ENCODE results near the gene CRYBG3. TPM values are rescaled to one million over a fixed set of nuclear protein-coding genes. Genes with fewer than 3 reads are reported as not detected.

CRYBG3 gene
- total RNA-seq, 4 donors from 2014 or later = 18.7 to 23.5 (median 21.1) TPM

DNA sequence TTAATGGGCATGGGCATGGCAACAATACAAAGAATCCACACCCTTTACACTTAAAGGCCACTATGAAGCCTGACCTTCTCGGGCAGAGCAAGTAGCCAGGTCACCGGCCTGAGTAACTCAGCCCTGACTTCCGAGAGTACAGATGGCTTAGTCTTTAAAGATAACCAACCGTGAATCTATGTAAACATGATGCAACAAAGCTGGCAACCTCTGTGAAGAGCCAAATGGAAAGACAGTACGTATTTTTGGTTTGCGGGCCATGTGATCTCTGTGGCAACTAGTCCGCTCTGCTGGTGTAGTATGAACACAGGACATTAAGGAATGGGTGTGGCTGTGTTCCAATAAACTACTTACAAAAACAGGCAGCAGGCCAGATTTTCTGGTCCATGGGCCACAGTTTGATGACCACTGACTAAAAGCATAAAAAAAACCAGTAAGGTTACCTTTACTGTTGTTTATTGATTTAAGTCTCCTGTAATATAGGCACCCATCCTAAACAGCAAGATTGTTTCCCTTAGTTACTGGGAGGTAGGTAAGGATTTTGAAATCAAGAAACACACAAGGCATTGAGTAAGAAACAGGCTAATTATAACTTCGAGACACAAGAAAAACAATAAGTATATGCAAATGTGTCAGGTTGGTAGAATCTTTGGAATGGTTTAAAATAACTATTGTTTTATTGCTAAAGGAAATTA is 136.0 kb downstream of the CRYBG3 start:
- Histone ChIP-seq H3K4me1 (peaks cover 3 to 10% (median 7%) of the 10 kb centered on the region in 4 donors), H3K36me3 (peaks cover 0 to 75% (median 31%) of the 10 kb centered on the region in 4 donors), H3K27ac (replicated peaks in 1 of 4) (no peak overlapping the region), H3K27me3 (no peaks in the 10 kb centered on the region), H3K4me3 (no peak overlapping the region), H3K9me3 (no peaks in the 10 kb centered on the region)
- intact Hi-C loops (cut with DNase I) = no loop called here
- WGBS = 86% methylated on average over 8 of the region's 8 CpGs
- TF ChIP-seq, protein P1, sequence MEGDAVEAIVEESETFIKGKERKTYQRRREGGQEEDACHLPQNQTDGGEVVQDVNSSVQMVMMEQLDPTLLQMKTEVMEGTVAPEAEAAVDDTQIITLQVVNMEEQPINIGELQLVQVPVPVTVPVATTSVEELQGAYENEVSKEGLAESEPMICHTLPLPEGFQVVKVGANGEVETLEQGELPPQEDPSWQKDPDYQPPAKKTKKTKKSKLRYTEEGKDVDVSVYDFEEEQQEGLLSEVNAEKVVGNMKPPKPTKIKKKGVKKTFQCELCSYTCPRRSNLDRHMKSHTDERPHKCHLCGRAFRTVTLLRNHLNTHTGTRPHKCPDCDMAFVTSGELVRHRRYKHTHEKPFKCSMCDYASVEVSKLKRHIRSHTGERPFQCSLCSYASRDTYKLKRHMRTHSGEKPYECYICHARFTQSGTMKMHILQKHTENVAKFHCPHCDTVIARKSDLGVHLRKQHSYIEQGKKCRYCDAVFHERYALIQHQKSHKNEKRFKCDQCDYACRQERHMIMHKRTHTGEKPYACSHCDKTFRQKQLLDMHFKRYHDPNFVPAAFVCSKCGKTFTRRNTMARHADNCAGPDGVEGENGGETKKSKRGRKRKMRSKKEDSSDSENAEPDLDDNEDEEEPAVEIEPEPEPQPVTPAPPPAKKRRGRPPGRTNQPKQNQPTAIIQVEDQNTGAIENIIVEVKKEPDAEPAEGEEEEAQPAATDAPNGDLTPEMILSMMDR (IDR thresholded peaks at IDR 0.05) = no peak
- no peak for TF ChIP-seq EP300 (IDR thresholded peaks at IDR 0.05)
- no peak for TF ChIP-seq POLR2A (IDR thresholded peaks at IDR 0.05; ENCODE audit: low read depth)
- no peak for TF ChIP-seq POLR2AphosphoS5 (IDR thresholded peaks at IDR 0.05)
- DNase-seq (ENCODE audit: extremely low spot score) = no peak

DNA sequence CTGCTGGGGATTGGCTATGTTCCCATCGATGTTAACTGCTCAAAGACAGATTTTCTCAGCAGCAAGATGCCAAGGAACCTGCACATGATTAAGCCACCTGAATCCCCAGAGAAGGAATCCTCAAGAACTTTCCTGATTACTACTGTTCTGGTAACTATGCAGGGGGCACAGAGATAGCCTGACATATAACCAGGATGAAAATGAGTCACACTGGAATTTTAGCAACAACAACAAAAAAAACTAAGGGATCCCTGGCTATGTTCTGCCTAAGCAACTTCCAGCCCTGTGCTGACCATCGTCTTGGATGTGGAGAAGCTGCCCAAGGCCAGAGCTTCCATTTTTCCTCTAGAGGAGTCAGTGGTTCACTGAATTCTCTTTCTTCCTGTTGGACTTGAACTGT is 136.6 kb downstream of the CRYBG3 start:
- intact Hi-C loops (cut with DNase I) = no loop called here
- Histone ChIP-seq H3K9me3 (no peaks in the 10 kb centered on the region), H3K27me3 (no peaks in the 10 kb centered on the region), H3K4me3 (no peak overlapping the region), H3K36me3 (peaks cover 0 to 69% (median 26%) of the 10 kb centered on the region in 4 donors), H3K27ac (replicated peaks in 1 of 4) (no peak overlapping the region), H3K4me1 (peaks cover 3 to 10% (median 9%) of the 10 kb centered on the region in 4 donors)
- WGBS = 84% methylated on average over 2 of the region's 2 CpGs
- TF ChIP-seq EP300 (IDR thresholded peaks at IDR 0.05) (no peak), POLR2AphosphoS5 (IDR thresholded peaks at IDR 0.05) (no peak), POLR2A (IDR thresholded peaks at IDR 0.05; ENCODE audit: low read depth) (no peak)
- TF ChIP-seq, protein P1 (IDR thresholded peaks at IDR 0.05) = no peak
- DNase-seq (ENCODE audit: extremely low spot score) = no peak

DNA sequence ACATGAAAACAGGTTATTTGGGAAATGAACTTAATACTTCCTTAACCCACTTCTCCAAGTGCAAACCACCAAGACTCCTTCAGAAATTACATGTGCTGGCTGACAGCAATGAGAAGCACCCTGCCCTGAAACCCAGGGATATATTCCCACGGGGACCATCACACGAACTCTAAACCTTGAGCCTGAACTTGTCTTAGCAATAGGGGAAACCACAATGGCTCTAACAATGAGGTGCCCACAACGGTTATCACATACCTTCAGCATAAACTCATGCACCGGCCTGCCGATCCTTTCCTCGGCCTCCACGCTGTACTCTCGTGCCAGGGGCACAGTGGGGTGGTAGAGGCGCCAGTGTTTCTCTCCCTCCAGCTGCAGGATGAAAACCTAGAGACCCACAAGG is 137.0 kb downstream of the CRYBG3 start:
- H3K27ac ChIP-seq (replicated peaks in 1 of 4) = no peak overlapping the region
- DNase-seq (ENCODE audit: extremely low spot score) = no peak
- no peaks in the 10 kb centered on the region for H3K9me3 ChIP-seq
- TF ChIP-seq POLR2AphosphoS5 (IDR thresholded peaks at IDR 0.05) (no peak), EP300 (IDR thresholded peaks at IDR 0.05) (no peak), POLR2A (IDR thresholded peaks at IDR 0.05; ENCODE audit: low read depth) (no peak)
- TF ChIP-seq, protein P1 (IDR thresholded peaks at IDR 0.05) = no peak
- peaks cover 3 to 10% (median 9%) of the 10 kb centered on the region in 4 donors for H3K4me1 ChIP-seq
- intact Hi-C loops (cut with DNase I) = no loop called here
- no peaks in the 10 kb centered on the region for H3K27me3 ChIP-seq
- H3K4me3 ChIP-seq = no peak overlapping the region
- peaks cover 0 to 65% (median 23%) of the 10 kb centered on the region in 4 donors for H3K36me3 ChIP-seq
- 95% methylated on average over 9 of the region's 9 CpGs for WGBS

DNA sequence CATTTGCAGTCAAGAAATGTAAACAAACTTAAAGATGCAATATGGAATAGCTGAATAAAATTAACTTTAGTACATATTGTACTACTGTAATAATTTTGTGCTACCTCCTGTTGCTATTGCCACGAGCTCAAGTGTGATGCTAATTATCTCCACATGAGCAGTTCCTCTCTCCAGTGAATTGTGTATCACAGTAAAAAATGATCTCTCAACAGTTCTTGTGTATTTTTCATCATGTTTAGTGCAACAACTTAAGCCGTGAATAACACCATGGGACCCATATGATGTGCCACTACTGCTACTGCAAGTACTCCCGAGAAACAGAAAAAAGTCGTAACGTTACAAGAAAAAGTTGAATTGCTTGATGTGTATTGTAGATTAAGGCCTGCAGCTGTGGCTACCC is 138.1 kb downstream of the CRYBG3 start:
- no peak overlapping the region for H3K4me3 ChIP-seq
- no peak for DNase-seq (ENCODE audit: extremely low spot score)
- no peaks in the 10 kb centered on the region for H3K9me3 ChIP-seq
- peaks cover 3 to 10% (median 9%) of the 10 kb centered on the region in 4 donors for H3K4me1 ChIP-seq
- H3K36me3 ChIP-seq = peaks cover 0 to 58% (median 12%) of the 10 kb centered on the region in 4 donors
- intact Hi-C loops (cut with DNase I) = no loop called here
- H3K27me3 ChIP-seq = no peaks in the 10 kb centered on the region
- TF ChIP-seq POLR2AphosphoS5 (IDR thresholded peaks at IDR 0.05) (no peak), POLR2A (IDR thresholded peaks at IDR 0.05; ENCODE audit: low read depth) (no peak), EP300 (IDR thresholded peaks at IDR 0.05) (no peak)
- TF ChIP-seq, protein P1 (IDR thresholded peaks at IDR 0.05) = no peak
- WGBS = 95% methylated on average over 5 of the region's 5 CpGs
- no peak overlapping the region for H3K27ac ChIP-seq (replicated peaks in 1 of 4)
